Kidney epithelial cell (primary cell): ENCODE data around the gene RASAL2. TPM values are rescaled to one million over a fixed set of nuclear protein-coding genes. Genes with fewer than 3 reads are reported as not detected.

Source experiments
- DNase-seq: peaks from one replicate; pipeline ENCODE4 v3.0.0-alpha.2; 2010; ENCODE audit warnings: low read depth
- H3K27me3 ChIP-seq: 2 replicates; pipeline ENCODE4 v1.6.0; 2011; ENCODE audit warnings: low read length; ENCODE audit not compliant: control insufficient read depth, insufficient read depth
- H3K36me3 ChIP-seq: 2 replicates; pipeline ENCODE4 v1.5.1; 2011; ENCODE audit warnings: low read length; ENCODE audit not compliant: control insufficient read depth, insufficient read depth
- H3K4me3 ChIP-seq: 2 replicates; pipeline ENCODE4 v1.5.1; 2011; ENCODE audit warnings: low read depth, mild to moderate bottlenecking, control low read depth, low read length
- CTCF ChIP-seq: IDR thresholded peaks from 2 replicates; pipeline ENCODE4 v1.5.1; 2011; ENCODE audit warnings: mild to moderate bottlenecking, moderate library complexity, low read length, control low read depth, inconsistent platforms; ENCODE audit not compliant: insufficient read depth, poor library complexity, severe bottlenecking
- total RNA-seq: library from RNA; depleted of rRNA; stranded (reverse); fragments of >200 nt; gene quantifications from 2 replicates; pipeline ENCODE4 v1.2.3, GENCODE V29; 2015

The RASAL2 gene
- total RNA-seq, 1 donor from 2014 or later: 18.3 TPM

GRCh38 chr1:178254433-178254832 is 160.5 kb downstream of the RASAL2 start:
- Histone ChIP-seq H3K4me3 (no peak overlapping the region), H3K27me3 (no peaks in the 10 kb centered on the region), H3K36me3 (no peaks in the 10 kb centered on the region)
- no peak for DNase-seq
- TF ChIP-seq CTCF: no peak

- Histone ChIP-seq H3K4me3 (no peak overlapping the region), H3K27me3 (no peaks in the 10 kb centered on the region), H3K36me3 (no peaks in the 10 kb centered on the region)
- no peak for TF ChIP-seq CTCF
- DNase-seq: no peak
These were observed 164.6 kb downstream of the RASAL2 start for GRCh38 chr1:178258536-178258935.

GRCh38 chr1:178262120-178262500 is 168.2 kb downstream of the RASAL2 start:
- H3K4me3 ChIP-seq: no peak overlapping the region
- no peaks in the 10 kb centered on the region for H3K36me3 ChIP-seq
- no peaks in the 10 kb centered on the region for H3K27me3 ChIP-seq
- TF ChIP-seq CTCF: no peak
- no peak for DNase-seq

GRCh38 chr1:178263341-178263740 is 169.4 kb downstream of the RASAL2 start:
- no peak for DNase-seq
- no peak overlapping the region for H3K4me3 ChIP-seq
- no peak for TF ChIP-seq CTCF
- H3K36me3 ChIP-seq: no peaks in the 10 kb centered on the region
- no peaks in the 10 kb centered on the region for H3K27me3 ChIP-seq

- DNase-seq: no peak
- no peaks in the 10 kb centered on the region for H3K36me3 ChIP-seq
- no peak overlapping the region for H3K4me3 ChIP-seq
- TF ChIP-seq CTCF: no peak
- no peaks in the 10 kb centered on the region for H3K27me3 ChIP-seq
These were observed 172.2 kb downstream of the RASAL2 start for GRCh38 chr1:178266113-178266512.

GRCh38 chr1:178266619-178267066 is 172.7 kb downstream of the RASAL2 start:
- Histone ChIP-seq H3K4me3 (no peak overlapping the region), H3K36me3 (no peaks in the 10 kb centered on the region), H3K27me3 (no peaks in the 10 kb centered on the region)
- DNase-seq: no peak
- no peak for TF ChIP-seq CTCF
